ENCODE data around the gene ZNF644.
"Not testable (repeated sequence)": the region's sequence is repeated elsewhere in the genome, so short reads cannot be mapped to it uniquely, and the experiment has no call there.

ZNF644 gene

GRCh38 chr1:90925928-90926869 is 95.6 kb downstream of the ZNF644 start:
- DNase-seq: no peak

GRCh38 chr1:90924982-90925381 is 96.9 kb downstream of the ZNF644 start:
- no peak for DNase-seq

GRCh38 chr1:90922996-90923395 is 98.8 kb downstream of the ZNF644 start:
- no peak for DNase-seq

- no peak for DNase-seq
Observed at GRCh38 chr1:90922202-90922601, 99.6 kb downstream of the ZNF644 start.

- DNase-seq: no peak
Observed at GRCh38 chr1:90919900-90920299, 101.9 kb downstream of the ZNF644 start.

- no peak for DNase-seq
Observed at GRCh38 chr1:90919190-90919719, 102.6 kb downstream of the ZNF644 start.

GRCh38 chr1:90911353-90911752 is 110.5 kb downstream of the ZNF644 start:
- DNase-seq: no peak

- DNase-seq: no peak
Observed at GRCh38 chr1:90902672-90903071, 119.2 kb downstream of the ZNF644 start.

GRCh38 chr1:90899263-90899662 is 122.6 kb downstream of the ZNF644 start:
- no peak for DNase-seq

- DNase-seq: not testable (repeated sequence)
Observed at GRCh38 chr1:90893679-90894078, 128.2 kb downstream of the ZNF644 start.

- DNase-seq: not testable (repeated sequence)
Observed at GRCh38 chr1:90892884-90893283, 129.0 kb downstream of the ZNF644 start.

- not testable (repeated sequence) for DNase-seq
Observed at GRCh38 chr1:90892196-90892595, 129.6 kb downstream of the ZNF644 start.

GRCh38 chr1:90891756-90892155 is 130.1 kb downstream of the ZNF644 start:
- DNase-seq: not testable (repeated sequence)

GRCh38 chr1:90882221-90882620 is 139.6 kb downstream of the ZNF644 start:
- DNase-seq: no peak

GRCh38 chr1:90881034-90881433 is 140.8 kb downstream of the ZNF644 start:
- DNase-seq: no peak

GRCh38 chr1:90879281-90879680 is 142.6 kb downstream of the ZNF644 start:
- no peak for DNase-seq

- DNase-seq: no peak
Observed at GRCh38 chr1:90876101-90876500, 145.7 kb downstream of the ZNF644 start.
